ENCODE data around the gene BTBD8. TPM values are rescaled to one million over a fixed set of nuclear protein-coding genes. Genes with fewer than 3 reads are reported as not detected.
"Not testable (repeated sequence)": the region's sequence is repeated elsewhere in the genome, so short reads cannot be mapped to it uniquely, and the experiment has no call there.

The BTBD8 gene
- total and polyA plus RNA-seq, 3 donors from 2014 or later: 4.5 to 15.3 (median 14.6) TPM

- intact Hi-C loops (cut with DNase I; ENCODE audit: low total_unique reads): no loop called here
- Histone ChIP-seq H3K36me3 (ENCODE audit: low read depth, missing control alignments) (no peaks in the 10 kb centered on the region), H3K9me3 (no peaks in the 10 kb centered on the region), H3K4me1 (no peaks in the 10 kb centered on the region), H3K4me3 (no peak overlapping the region), H3K27me3 (no peaks in the 10 kb centered on the region), H3K27ac (no peak overlapping the region)
- WGBS, 2 donors: 87 to 93% methylated on average over 3 of the region's 3 CpGs
- no peak for TF ChIP-seq CTCF (IDR thresholded peaks at IDR 0.05)
- TF ChIP-seq POLR2A (IDR thresholded peaks at IDR 0.05): no peak
- no peak for DNase-seq
These were observed 15.1 kb upstream of the BTBD8 start for GRCh38 chr1:92065042-92065441.

GRCh38 chr1:92066321-92066720 is 13.8 kb upstream of the BTBD8 start:
- TF ChIP-seq CTCF (IDR thresholded peaks at IDR 0.05): no peak
- no peak for TF ChIP-seq POLR2A (IDR thresholded peaks at IDR 0.05)
- no peaks in the 10 kb centered on the region for H3K9me3 ChIP-seq
- intact Hi-C loops (cut with DNase I; ENCODE audit: low total_unique reads): no loop called here
- H3K27ac ChIP-seq: no peak overlapping the region
- no peak overlapping the region for H3K4me3 ChIP-seq
- H3K36me3 ChIP-seq (ENCODE audit: low read depth, missing control alignments): no peaks in the 10 kb centered on the region
- DNase-seq: no peak
- 90 to 93% methylated on average over 8 of the region's 8 CpGs for WGBS, 2 donors
- H3K4me1 ChIP-seq: no peaks in the 10 kb centered on the region
- H3K27me3 ChIP-seq: no peaks in the 10 kb centered on the region

GRCh38 chr1:92070892-92071291 is 9.3 kb upstream of the BTBD8 start:
- WGBS, 2 donors: 68 to 76% methylated on average over 2 of the region's 2 CpGs
- H3K36me3 ChIP-seq (ENCODE audit: low read depth, missing control alignments): no peaks in the 10 kb centered on the region
- H3K4me1 ChIP-seq: no peaks in the 10 kb centered on the region

GRCh38 chr1:92074446-92074845 is 5.7 kb upstream of the BTBD8 start:
- H3K4me3 ChIP-seq; H3K27me3 ChIP-seq; H3K9me3 ChIP-seq; H3K36me3 ChIP-seq (ENCODE audit: low read depth, missing control alignments); H3K4me1 ChIP-seq; intact Hi-C loops (cut with DNase I; ENCODE audit: low total_unique reads); H3K27ac ChIP-seq; DNase-seq: not testable (repeated sequence)

More at GRCh38 chr1:92070892-92071291, 9.3 kb upstream of the BTBD8 start:
- intact Hi-C loops (cut with DNase I; ENCODE audit: low total_unique reads): no loop called here
- Histone ChIP-seq H3K9me3 (no peaks in the 10 kb centered on the region), H3K4me3 (no peak overlapping the region), H3K27me3 (no peaks in the 10 kb centered on the region), H3K27ac (no peak overlapping the region)
- no peak for DNase-seq
- no peak for TF ChIP-seq POLR2A (IDR thresholded peaks at IDR 0.05)
- TF ChIP-seq CTCF (IDR thresholded peaks at IDR 0.05): no peak

- Histone ChIP-seq H3K27ac (no peak within 1 kb of the TSS), H3K36me3 (ENCODE audit: low read depth, missing control alignments) (no peaks in the 10 kb centered on the region), H3K4me3 (no peak within 1 kb of the TSS), H3K27me3 (no peaks in the 10 kb centered on the region), H3K4me1 (no peaks in the 10 kb centered on the region), H3K9me3 (no peaks in the 10 kb centered on the region)
- intact Hi-C loops (cut with DNase I; ENCODE audit: low total_unique reads): no loop called here
- no peak for DNase-seq
- TF ChIP-seq POLR2A (IDR thresholded peaks at IDR 0.05) (no peak), CTCF (IDR thresholded peaks at IDR 0.05) (no peak)
- 65 to 67% methylated on average over 3 of the region's 3 CpGs for WGBS, 2 donors
These were observed 4.8 kb upstream of the BTBD8 start, which contains the start of gene SETSIP for GRCh38 chr1:92075311-92075710. TSS of gene SETSIP (minus strand) at chr1:92075411. CDS start at chr1:92075411, 0 bp downstream.

All from testis (tissue), 3 donors.